ENCODE data around the gene ACTC1.
A peak's percentile ranks its signal among the peaks of the same experiment; 100 is the strongest.
"Not testable (repeated sequence)": the region's sequence is repeated elsewhere in the genome, so short reads cannot be mapped to it uniquely, and the experiment has no call there.

ACTC1 gene

GRCh38 chr15:34812369-34812768 lies 17.0 kb upstream of the ACTC1 start:
- Histone ChIP-seq H3K4me1 (ENCODE audit: control insufficient read depth, low read depth, low read length) (no peaks in the 10 kb centered on the region), H4K5ac (ENCODE audit: low read length) (no peak overlapping the region), H3K27ac (ENCODE audit: low read depth, low read length) (no peak overlapping the region), H3K79me1 (ENCODE audit: low read length) (no peaks in the 10 kb centered on the region), H2BK15ac (replicated peaks; ENCODE audit: low read depth) (no peak overlapping the region), H3K4me3 (ENCODE audit: low read length) (no peak overlapping the region), H2BK120ac (ENCODE audit: low read depth, low read length) (no peak overlapping the region), H3K9ac (ENCODE audit: low read length) (no peak overlapping the region), H2BK5ac (ENCODE audit: low read length) (no peak overlapping the region), H3K4ac (ENCODE audit: low read depth, low read length) (no peak overlapping the region), H3K36me3 (ENCODE audit: control insufficient read depth, insufficient read depth, low read length) (no peaks in the 10 kb centered on the region), H3K23ac (ENCODE audit: low read length) (no peak overlapping the region), H3K79me2 (ENCODE audit: control insufficient read depth, insufficient read depth, low read length) (no peaks in the 10 kb centered on the region), H3K27me3 (ENCODE audit: insufficient read depth, low read length, poor library complexity) (no peaks in the 10 kb centered on the region), H2AK5ac (ENCODE audit: low read length) (no peak overlapping the region), H3K4me2 (ENCODE audit: low read length) (no peak overlapping the region), H3K56ac (ENCODE audit: low read length) (no peak overlapping the region), H4K8ac (ENCODE audit: low read depth, low read length) (no peak overlapping the region), H3K18ac (ENCODE audit: low read length) (no peak overlapping the region)
- DNase-seq, result no peak
- no CpG with 5 or more reads among the region's 1 CpG for WGBS (ENCODE audit: extremely low coverage, insufficient coverage, low lambda C conversion rate)

- Histone ChIP-seq H2AK5ac (ENCODE audit: low read length) (no peak overlapping the region), H2BK15ac (replicated peaks; ENCODE audit: low read depth) (no peak overlapping the region), H3K4me2 (ENCODE audit: low read length) (no peak overlapping the region), H3K23ac (ENCODE audit: low read length) (no peak overlapping the region), H2BK120ac (ENCODE audit: low read depth, low read length) (no peak overlapping the region), H3K4ac (ENCODE audit: low read depth, low read length) (no peak overlapping the region), H3K56ac (ENCODE audit: low read length) (no peak overlapping the region), H3K4me3 (ENCODE audit: low read length) (no peak overlapping the region), H3K9ac (ENCODE audit: low read length) (no peak overlapping the region), H3K4me1 (ENCODE audit: control insufficient read depth, low read depth, low read length) (no peaks in the 10 kb centered on the region), H3K79me1 (ENCODE audit: low read length) (no peaks in the 10 kb centered on the region), H3K27me3 (ENCODE audit: insufficient read depth, low read length, poor library complexity) (no peaks in the 10 kb centered on the region), H3K27ac (ENCODE audit: low read depth, low read length) (no peak overlapping the region), H3K18ac (ENCODE audit: low read length) (peak overlapping the region; percentile 56), H2BK5ac (ENCODE audit: low read length) (no peak overlapping the region), H3K36me3 (ENCODE audit: control insufficient read depth, insufficient read depth, low read length) (no peaks in the 10 kb centered on the region), H4K5ac (ENCODE audit: low read length) (no peak overlapping the region), H3K79me2 (ENCODE audit: control insufficient read depth, insufficient read depth, low read length) (no peaks in the 10 kb centered on the region), H4K8ac (ENCODE audit: low read depth, low read length) (no peak overlapping the region)
- peak; percentile 51 for DNase-seq
- no CpG with 5 or more reads among the region's 5 CpGs for WGBS (ENCODE audit: extremely low coverage, insufficient coverage, low lambda C conversion rate)
Measured at GRCh38 chr15:34810443-34811129, 15.2 kb upstream of the ACTC1 start.

DNA sequence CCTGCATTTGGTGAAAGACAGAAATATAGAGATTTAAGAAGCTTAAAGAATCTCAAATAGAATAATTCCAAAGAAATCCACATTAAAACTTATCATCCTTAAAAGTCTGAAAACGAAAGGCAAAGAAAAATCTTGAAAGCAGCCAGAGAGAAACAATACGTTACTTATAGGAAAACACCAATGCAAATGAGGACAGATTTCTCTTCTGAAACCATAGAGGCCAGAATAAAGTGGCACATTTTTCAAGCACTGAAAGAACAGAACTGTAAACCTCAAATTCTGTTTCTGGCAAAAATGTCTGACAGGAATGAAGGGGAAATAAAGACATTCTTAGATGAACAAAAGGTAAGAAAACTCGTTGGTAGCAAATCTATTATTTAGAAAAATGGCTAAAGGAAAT lies 13.8 kb upstream of the ACTC1 start:
- DNase-seq, result no peak
- no peak overlapping the region for H3K4me2 ChIP-seq (ENCODE audit: low read length)
- no peak overlapping the region for H3K56ac ChIP-seq (ENCODE audit: low read length)
- no peak overlapping the region for H2BK5ac ChIP-seq (ENCODE audit: low read length)
- H3K9ac ChIP-seq (ENCODE audit: low read length), result no peak overlapping the region
- no peak overlapping the region for H3K4me3 ChIP-seq (ENCODE audit: low read length)
- H3K79me2 ChIP-seq (ENCODE audit: control insufficient read depth, insufficient read depth, low read length), result no peaks in the 10 kb centered on the region
- H4K8ac ChIP-seq (ENCODE audit: low read depth, low read length), result no peak overlapping the region
- no peak overlapping the region for H2BK15ac ChIP-seq (replicated peaks; ENCODE audit: low read depth)
- no peaks in the 10 kb centered on the region for H3K4me1 ChIP-seq (ENCODE audit: control insufficient read depth, low read depth, low read length)
- H3K27ac ChIP-seq (ENCODE audit: low read depth, low read length), result no peak overlapping the region
- no peak overlapping the region for H3K4ac ChIP-seq (ENCODE audit: low read depth, low read length)
- no peaks in the 10 kb centered on the region for H3K79me1 ChIP-seq (ENCODE audit: low read length)
- no peak overlapping the region for H2BK120ac ChIP-seq (ENCODE audit: low read depth, low read length)
- H3K27me3 ChIP-seq (ENCODE audit: insufficient read depth, low read length, poor library complexity), result no peaks in the 10 kb centered on the region
- H3K36me3 ChIP-seq (ENCODE audit: control insufficient read depth, insufficient read depth, low read length), result no peaks in the 10 kb centered on the region
- no peak overlapping the region for H3K23ac ChIP-seq (ENCODE audit: low read length)
- no peak overlapping the region for H4K5ac ChIP-seq (ENCODE audit: low read length)
- WGBS (ENCODE audit: extremely low coverage, insufficient coverage, low lambda C conversion rate), result no CpG with 5 or more reads among the region's 3 CpGs
- H2AK5ac ChIP-seq (ENCODE audit: low read length), result no peak overlapping the region
- no peak overlapping the region for H3K18ac ChIP-seq (ENCODE audit: low read length)

DNA sequence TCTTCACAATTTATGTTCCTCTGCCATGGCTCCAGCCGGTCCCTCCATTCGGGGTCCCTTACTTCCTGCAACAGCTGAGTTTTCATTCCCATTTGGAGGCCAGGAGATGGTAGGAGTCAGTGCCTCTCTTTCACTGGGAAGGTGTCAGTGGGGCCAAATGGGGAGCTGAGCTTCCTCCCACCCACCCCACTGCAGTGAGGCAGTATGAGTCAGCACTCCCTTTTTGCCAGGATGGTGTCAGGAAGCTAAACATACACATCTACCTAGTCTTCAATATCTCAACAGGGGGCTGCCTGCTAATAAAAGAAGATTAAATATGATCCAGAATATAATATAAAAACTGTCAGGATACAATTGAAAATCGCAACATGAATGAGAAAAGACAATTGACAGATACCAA lies 12.7 kb upstream of the ACTC1 start:
- H3K4me1 ChIP-seq (ENCODE audit: control insufficient read depth, low read depth, low read length), result no peaks in the 10 kb centered on the region
- H2BK120ac ChIP-seq (ENCODE audit: low read depth, low read length), result no peak overlapping the region
- H3K56ac ChIP-seq (ENCODE audit: low read length), result no peak overlapping the region
- H3K27me3 ChIP-seq (ENCODE audit: insufficient read depth, low read length, poor library complexity), result no peaks in the 10 kb centered on the region
- H3K4ac ChIP-seq (ENCODE audit: low read depth, low read length), result no peak overlapping the region
- H3K9ac ChIP-seq (ENCODE audit: low read length), result no peak overlapping the region
- no peak overlapping the region for H4K8ac ChIP-seq (ENCODE audit: low read depth, low read length)
- H3K23ac ChIP-seq (ENCODE audit: low read length), result no peak overlapping the region
- H3K4me3 ChIP-seq (ENCODE audit: low read length), result no peak overlapping the region
- no peaks in the 10 kb centered on the region for H3K36me3 ChIP-seq (ENCODE audit: control insufficient read depth, insufficient read depth, low read length)
- no peak overlapping the region for H3K4me2 ChIP-seq (ENCODE audit: low read length)
- H2BK15ac ChIP-seq (replicated peaks; ENCODE audit: low read depth), result no peak overlapping the region
- no peak overlapping the region for H2AK5ac ChIP-seq (ENCODE audit: low read length)
- H3K79me1 ChIP-seq (ENCODE audit: low read length), result no peaks in the 10 kb centered on the region
- no peak overlapping the region for H4K5ac ChIP-seq (ENCODE audit: low read length)
- H3K27ac ChIP-seq (ENCODE audit: low read depth, low read length), result no peak overlapping the region
- H2BK5ac ChIP-seq (ENCODE audit: low read length), result no peak overlapping the region
- H3K79me2 ChIP-seq (ENCODE audit: control insufficient read depth, insufficient read depth, low read length), result no peaks in the 10 kb centered on the region
- DNase-seq, result no peak
- H3K18ac ChIP-seq (ENCODE audit: low read length), result no peak overlapping the region
- WGBS (ENCODE audit: extremely low coverage, insufficient coverage, low lambda C conversion rate), result no CpG with 5 or more reads among the region's 3 CpGs

- DNase-seq; H2BK120ac ChIP-seq (ENCODE audit: low read depth, low read length); H3K36me3 ChIP-seq (ENCODE audit: control insufficient read depth, insufficient read depth, low read length); H3K79me1 ChIP-seq (ENCODE audit: low read length); H3K27ac ChIP-seq (ENCODE audit: low read depth, low read length); H3K27me3 ChIP-seq (ENCODE audit: insufficient read depth, low read length, poor library complexity); H4K8ac ChIP-seq (ENCODE audit: low read depth, low read length); H3K4me2 ChIP-seq (ENCODE audit: low read length); H4K5ac ChIP-seq (ENCODE audit: low read length); H3K4me1 ChIP-seq (ENCODE audit: control insufficient read depth, low read depth, low read length); H2BK5ac ChIP-seq (ENCODE audit: low read length); H3K79me2 ChIP-seq (ENCODE audit: control insufficient read depth, insufficient read depth, low read length); H3K4ac ChIP-seq (ENCODE audit: low read depth, low read length); H3K18ac ChIP-seq (ENCODE audit: low read length); H3K4me3 ChIP-seq (ENCODE audit: low read length); H2AK5ac ChIP-seq (ENCODE audit: low read length); H3K23ac ChIP-seq (ENCODE audit: low read length); H3K56ac ChIP-seq (ENCODE audit: low read length); H3K9ac ChIP-seq (ENCODE audit: low read length); H2BK15ac ChIP-seq (replicated peaks; ENCODE audit: low read depth): not testable (repeated sequence)
- no CpG with 5 or more reads among the region's 8 CpGs for WGBS (ENCODE audit: extremely low coverage, insufficient coverage, low lambda C conversion rate)
Measured at GRCh38 chr15:34807241-34807640, 11.9 kb upstream of the ACTC1 start.

DNA sequence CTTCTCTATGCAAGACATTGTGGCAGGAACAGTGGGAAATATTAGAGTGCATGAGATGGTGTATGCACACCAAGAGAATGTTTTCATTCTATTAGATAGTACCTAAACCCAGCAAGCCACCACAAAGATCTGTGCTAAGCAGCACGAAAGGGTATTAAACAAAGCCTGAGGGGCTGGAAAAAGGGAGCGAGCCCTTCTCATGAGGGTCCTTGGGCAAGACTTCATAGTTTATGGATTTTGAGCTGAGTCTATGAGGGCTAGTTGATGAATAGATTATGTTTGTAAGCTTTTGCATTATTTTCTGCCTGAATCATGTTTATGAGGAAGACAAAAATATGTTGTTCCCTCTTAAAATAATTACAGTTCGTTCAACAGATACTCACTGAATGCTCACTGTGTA lies 9.4 kb upstream of the ACTC1 start:
- no peak overlapping the region for H3K9ac ChIP-seq (ENCODE audit: low read length)
- no peak for DNase-seq
- H2BK120ac ChIP-seq (ENCODE audit: low read depth, low read length), result no peak overlapping the region
- no peaks in the 10 kb centered on the region for H3K79me1 ChIP-seq (ENCODE audit: low read length)
- H3K79me2 ChIP-seq (ENCODE audit: control insufficient read depth, insufficient read depth, low read length), result no peaks in the 10 kb centered on the region
- H3K4me2 ChIP-seq (ENCODE audit: low read length), result no peak overlapping the region
- no peak overlapping the region for H2BK5ac ChIP-seq (ENCODE audit: low read length)
- H2AK5ac ChIP-seq (ENCODE audit: low read length), result no peak overlapping the region
- no peak overlapping the region for H4K5ac ChIP-seq (ENCODE audit: low read length)
- H3K27me3 ChIP-seq (ENCODE audit: insufficient read depth, low read length, poor library complexity), result no peaks in the 10 kb centered on the region
- H3K36me3 ChIP-seq (ENCODE audit: control insufficient read depth, insufficient read depth, low read length), result no peaks in the 10 kb centered on the region
- no peak overlapping the region for H3K4me3 ChIP-seq (ENCODE audit: low read length)
- H3K27ac ChIP-seq (ENCODE audit: low read depth, low read length), result no peak overlapping the region
- H3K56ac ChIP-seq (ENCODE audit: low read length), result no peak overlapping the region
- H2BK15ac ChIP-seq (replicated peaks; ENCODE audit: low read depth), result no peak overlapping the region
- peaks cover 2% of the 10 kb centered on the region for H3K4me1 ChIP-seq (ENCODE audit: control insufficient read depth, low read depth, low read length)
- H3K23ac ChIP-seq (ENCODE audit: low read length), result no peak overlapping the region
- WGBS (ENCODE audit: extremely low coverage, insufficient coverage, low lambda C conversion rate), result no CpG with 5 or more reads among the region's 3 CpGs
- peak overlapping the region; percentile 40 for H3K18ac ChIP-seq (ENCODE audit: low read length)
- no peak overlapping the region for H3K4ac ChIP-seq (ENCODE audit: low read depth, low read length)
- H4K8ac ChIP-seq (ENCODE audit: low read depth, low read length), result no peak overlapping the region

All from mesendoderm (in vitro differentiated cells).